IMR-90 (cell line): ENCODE measurements around the gene PCDH1. TPM values are rescaled to one million over a fixed set of nuclear protein-coding genes. Genes with fewer than 3 reads are reported as not detected.

Source experiments
- ATAC-seq: fragments of 200-7000 bp; cut with Tn5 transposase; 2 replicates; pipeline ENCODE4 v1.9.1; 2020; ENCODE audit warnings: low read depth, mild to moderate bottlenecking, moderate library complexity
- BruUV-seq: library from RNA; stranded (reverse); fragments of 400-500 nt; replicated peaks from 2 replicates; lab custom pipeline; 2021; lab: Mats Ljungman, UMichigan
- CTCF ChIA-PET: fragments of 300-600 bp; formaldehyde crosslinking; extraction: SDS; loops from one replicate; lab custom pipeline; 2021; ENCODE audit warnings: antibody characterized with exemption; lab: Yijun Ruan, JAX
- POLR2A ChIA-PET: fragments of 300-600 bp; sonication (Branson Sonifier 250); formaldehyde crosslinking; loops from one replicate; lab custom pipeline; 2022; ENCODE audit warnings: antibody characterized with exemption; ENCODE audit not compliant: unreplicated experiment; lab: Charles Lee
- DNase-seq: peaks from one replicate; pipeline ENCODE4 v3.0.0; 2013
- H2AFZ ChIP-seq: replicated peaks from 2 replicates; pipeline ENCODE3; 2013; ENCODE audit warnings: low read length, mild to moderate bottlenecking; ENCODE audit not compliant: poor library complexity
- H2AK5ac ChIP-seq: 2 replicates; pipeline ENCODE4 v1.6.1; 2013; ENCODE audit warnings: low read depth, low read length, inconsistent platforms
- H2AK9ac ChIP-seq: replicated peaks from 2 replicates; pipeline ENCODE3; 2013; ENCODE audit warnings: mild to moderate bottlenecking, low read depth, low read length, moderate library complexity; ENCODE audit not compliant: poor library complexity
- H2BK120ac ChIP-seq: 2 replicates; pipeline ENCODE4 v1.6.1; 2013; ENCODE audit warnings: low read depth, low read length, inconsistent platforms
- H2BK15ac ChIP-seq: 3 replicates; pipeline ENCODE4 v1.6.1; 2013; ENCODE audit warnings: low read depth, low read length, inconsistent platforms
- H2BK20ac ChIP-seq: 2 replicates; pipeline ENCODE4 v1.6.1; 2013; ENCODE audit warnings: low read depth, mild to moderate bottlenecking, inconsistent platforms, low read length, moderate library complexity
- H2BK5ac ChIP-seq: 2 replicates; pipeline ENCODE4 v1.6.1; 2013; ENCODE audit warnings: mild to moderate bottlenecking, low read depth, low read length, inconsistent platforms; ENCODE audit not compliant: poor library complexity, severe bottlenecking
- H3K14ac ChIP-seq: replicated peaks from 2 replicates; pipeline ENCODE4 v1.6.1; 2013; ENCODE audit warnings: low read depth, low read length, inconsistent platforms
- H3K18ac ChIP-seq: 2 replicates; pipeline ENCODE4 v1.6.1; 2013; ENCODE audit warnings: low read depth, low read length, control low read depth
- H3K23ac ChIP-seq: 2 replicates; pipeline ENCODE4 v1.6.1; 2013; ENCODE audit warnings: low read depth, low read length, inconsistent platforms
- H3K27ac ChIP-seq: 2 replicates; pipeline ENCODE4 v1.5.1; 2013; ENCODE audit warnings: mild to moderate bottlenecking, control low read depth, low read length; ENCODE audit not compliant: insufficient read depth
- H3K27me3 ChIP-seq: 2 replicates; pipeline ENCODE4 v1.6.1; 2013; ENCODE audit warnings: low read length; ENCODE audit not compliant: control insufficient read depth, insufficient read depth
- H3K36me3 ChIP-seq: 2 replicates; pipeline ENCODE4 v1.6.1; 2013; ENCODE audit warnings: low read length, mixed read lengths; ENCODE audit not compliant: control insufficient read depth, insufficient read depth
- H3K4ac ChIP-seq: 2 replicates; pipeline ENCODE4 v1.6.1; 2013; ENCODE audit warnings: low read depth, low read length, inconsistent platforms
- H3K4me1 ChIP-seq: 2 replicates; pipeline ENCODE4 v1.6.1; 2013; ENCODE audit warnings: low read length, mixed read lengths; ENCODE audit not compliant: control insufficient read depth, insufficient read depth
- H3K4me2 ChIP-seq: 2 replicates; pipeline ENCODE4 v1.6.1; 2013; ENCODE audit warnings: low read depth, mild to moderate bottlenecking, control low read depth, low read length, moderate library complexity
- H3K4me3 ChIP-seq: 2 replicates; pipeline ENCODE4 v1.5.1; 2013; ENCODE audit warnings: low read depth, mild to moderate bottlenecking, control low read depth, low read length, moderate library complexity; ENCODE audit not compliant: insufficient read depth
- H3K56ac ChIP-seq: 2 replicates; pipeline ENCODE4 v1.6.1; 2013; ENCODE audit warnings: low read length, inconsistent platforms; ENCODE audit not compliant: insufficient read depth; ENCODE audit errors: extremely low read depth
- H3K79me1 ChIP-seq, 2 experiments: 2 replicates each; pipeline ENCODE4 v1.6.1; 2013; ENCODE audit warnings: low read length in 2 of 2, inconsistent platforms in 1 of 2, low read depth in 1 of 2
- H3K9ac ChIP-seq: 2 replicates; pipeline ENCODE4 v1.6.1; 2013; ENCODE audit warnings: low read depth, low read length, control low read depth
- H3K9me1 ChIP-seq: 2 replicates; pipeline ENCODE4 v1.6.1; 2013; ENCODE audit warnings: low read length, inconsistent platforms; ENCODE audit not compliant: insufficient read depth
- H3K9me3 ChIP-seq: 2 replicates; pipeline ENCODE4 v1.6.1; 2013; ENCODE audit warnings: low read length; ENCODE audit not compliant: control insufficient read depth, insufficient read depth
- H4K20me1 ChIP-seq: 2 replicates; pipeline ENCODE4 v1.6.1; 2013; ENCODE audit warnings: low read length, inconsistent platforms; ENCODE audit not compliant: insufficient read depth
- H4K5ac ChIP-seq: 2 replicates; pipeline ENCODE4 v1.6.1; 2013; ENCODE audit warnings: mild to moderate bottlenecking, low read depth, low read length, control low read depth
- H4K8ac ChIP-seq, 2 experiments: 2 replicates each; pipeline ENCODE4 v1.6.1; 2013; ENCODE audit warnings: low read depth in 2 of 2, low read length in 2 of 2, control low read depth in 1 of 2, inconsistent platforms in 1 of 2
- H4K91ac ChIP-seq: 2 replicates; pipeline ENCODE4 v1.6.1; 2013; ENCODE audit warnings: low read depth, low read length, inconsistent platforms; ENCODE audit not compliant: insufficient read depth
- CEBPB ChIP-seq: IDR thresholded peaks from 2 replicates; pipeline ENCODE4 v1.6.1; 2012; ENCODE audit warnings: low read depth, low read length, improper control_type of control experiment
- CHD1 ChIP-seq: IDR thresholded peaks from 2 replicates; pipeline ENCODE4 v1.6.1; 2012; ENCODE audit warnings: low read depth, low read length, improper control_type of control experiment
- MAFK ChIP-seq: IDR thresholded peaks from 2 replicates; pipeline ENCODE4 v1.6.1; 2012; ENCODE audit warnings: low read depth, low read length, improper control_type of control experiment
- MAZ ChIP-seq: IDR thresholded peaks from 2 replicates; pipeline ENCODE4 v1.6.1; 2012; ENCODE audit warnings: low read depth, mild to moderate bottlenecking, low read length, improper control_type of control experiment, moderate library complexity, borderline replicate concordance
- MXI1 ChIP-seq: IDR thresholded peaks from 2 replicates; pipeline ENCODE4 v1.6.1; 2012; ENCODE audit warnings: low read depth, mild to moderate bottlenecking, low read length, moderate library complexity, borderline replicate concordance
- SMC3 ChIP-seq: fragments of 150-350 bp; IDR thresholded peaks from 2 replicates; pipeline ENCODE4 v1.6.1; 2016; ENCODE audit warnings: low read depth, mild to moderate bottlenecking, antibody characterized with exemption, low read length, moderate library complexity
- WGBS, 2 experiments: methylation state at CpG; one replicate each; pipeline versions ENCODE4 v1.1.5 to v1.1.7; 2013; ENCODE audit warnings: missing lambda C conversion rate in 2 of 2; ENCODE audit not compliant: insufficient read length in 1 of 2; ENCODE audit errors: extremely low coverage in 2 of 2; 5-methylcytosine and 5-hydroxymethylcytosine counted together
- dilution Hi-C: fragments of 300-500 bp; cut with HindIII; formaldehyde crosslinking; loops from one replicate; pipeline ENCODE4 v1.14.3; 2018; ENCODE audit warnings: low sequenced_read_pairs; ENCODE audit not compliant: unreplicated experiment
- in situ Hi-C: fragments of 300-500 bp; cut with MboI; formaldehyde crosslinking; loops from 3 replicates; pipeline ENCODE4 v1.14.3; 2019; ENCODE audit warnings: low sequenced_read_pairs, inconsistent platforms, mixed read lengths
- intact Hi-C: fragments of 100-400 bp; cut with micrococcal nuclease; formaldehyde crosslinking; loops from 2 replicates; pipeline ENCODE4 v1.10.0; 2022
- polyA plus RNA-seq, 3 experiments: library from polyadenylated mRNA; depleted of rRNA; stranded (reverse); fragments of >200 nt; gene quantifications; 2 replicates each; pipeline ENCODE4 v1.2.3, GENCODE V29; 2012; ENCODE audit warnings: low replicate concordance in 1 of 3
- total RNA-seq: library from RNA; depleted of rRNA; stranded (reverse); fragments of >200 nt; gene quantifications from 2 replicates; pipeline ENCODE4 v1.2.3, GENCODE V29; 2012
- TF ChIP-seq, protein P1 (sequence below): fragments of 150-350 bp; IDR thresholded peaks from 2 replicates; pipeline ENCODE4 v1.6.1; 2016; ENCODE audit warnings: low read depth, mild to moderate bottlenecking, low read length, moderate library complexity, borderline replicate concordance
- TF ChIP-seq, protein P2 (sequence below): fragments of 150-350 bp; IDR thresholded peaks from 2 replicates; pipeline ENCODE4 v1.6.1; 2017; ENCODE audit warnings: mild to moderate bottlenecking, antibody characterized with exemption, low read length, low read depth
- TF ChIP-seq, protein P3 (sequence below): conservative IDR thresholded peaks from 2 replicates; pipeline ENCODE4 v1.5.1; 2012; ENCODE audit warnings: mild to moderate bottlenecking, low read depth, low read length, improper control_type of control experiment

The PCDH1 gene
- total and polyA plus RNA-seq, 2 of the 4 experiments (the other 2 are of a cell fraction): 0.74 to 0.90 TPM

DNA sequence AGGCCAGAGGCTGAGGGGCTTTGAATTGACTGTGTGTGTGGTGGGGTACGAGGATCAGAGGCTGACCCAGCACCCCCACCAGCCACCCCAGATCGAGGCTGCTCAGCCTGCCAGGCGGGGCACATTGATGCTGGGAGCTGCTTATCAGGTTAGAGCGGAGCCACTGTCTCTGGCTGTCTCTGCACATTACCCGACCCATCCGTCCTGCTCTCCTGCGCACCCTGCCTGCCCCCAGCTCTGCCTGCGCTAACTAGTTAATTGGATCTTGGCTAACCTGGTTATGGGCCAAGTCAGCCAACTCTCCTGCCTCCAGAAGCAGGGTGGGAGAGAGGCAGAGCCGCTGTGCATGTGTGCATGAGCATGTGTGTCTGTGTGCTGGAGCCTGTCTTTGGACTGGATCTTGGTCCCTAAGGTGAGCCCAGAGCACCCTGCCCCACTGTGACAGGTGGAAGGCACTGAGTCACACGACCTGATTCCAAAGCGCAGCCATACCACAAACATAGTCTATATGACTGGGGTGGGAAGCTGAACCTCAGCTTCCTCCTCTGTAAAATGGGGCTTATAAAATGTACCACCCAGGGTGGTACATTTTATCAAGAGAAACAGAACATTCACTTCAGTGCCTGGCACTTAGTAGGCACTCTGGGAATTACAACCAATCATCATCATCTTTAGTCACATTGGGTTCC lies 39.7 kb downstream of the PCDH1 start:
- CTCF ChIA-PET: no interaction called here
- Histone ChIP-seq H3K23ac (no peak overlapping the region), H3K9ac (no peak overlapping the region), H2AK5ac (peak overlapping the region; percentile 13; the same call in 1 of the 2 replicates), H3K36me3 (no peaks in the 10 kb centered on the region), H3K27me3 (peaks cover 3% of the 10 kb centered on the region; the same call in 1 of the 2 replicates), H2BK120ac (no peak overlapping the region), H3K14ac (no peak overlapping the region), H2BK5ac (no peak overlapping the region), H4K20me1 (no peaks in the 10 kb centered on the region), H3K4ac (peak overlapping the region; percentile 12; the same call in 1 of the 2 replicates), H3K27ac (no peak overlapping the region), H3K18ac (no peak overlapping the region), H2BK15ac (no peak overlapping the region; the same call in 2 of the 3 replicates), H4K5ac (no peak overlapping the region), H2BK20ac (no peak overlapping the region), H3K79me1 (no peaks in the 10 kb centered on the region), H4K91ac (no peak overlapping the region), H3K56ac (no peak overlapping the region), H4K8ac (no peak overlapping the region), H3K9me1 (peaks cover 27% of the 10 kb centered on the region), H2AFZ (peak overlapping the region; percentile 44), H3K4me1 (peaks cover 22% of the 10 kb centered on the region), H3K4me2 (no peak overlapping the region), H3K4me3 (no peak overlapping the region), H2AK9ac (no peak overlapping the region), H3K9me3 (no peaks in the 10 kb centered on the region)
- ATAC-seq: no peak
- no TSS peak for BruUV-seq
- WGBS, 2 experiments: 56% methylated on average over 3 of the region's 11 CpGs; no CpG with 5 or more reads in 1 of the 2 experiments
- TF ChIP-seq CHD1 (no peak), MAFK (no peak), CEBPB (no peak), MAZ (no peak), MXI1 (no peak), SMC3 (no peak)
- TF ChIP-seq, protein P1, sequence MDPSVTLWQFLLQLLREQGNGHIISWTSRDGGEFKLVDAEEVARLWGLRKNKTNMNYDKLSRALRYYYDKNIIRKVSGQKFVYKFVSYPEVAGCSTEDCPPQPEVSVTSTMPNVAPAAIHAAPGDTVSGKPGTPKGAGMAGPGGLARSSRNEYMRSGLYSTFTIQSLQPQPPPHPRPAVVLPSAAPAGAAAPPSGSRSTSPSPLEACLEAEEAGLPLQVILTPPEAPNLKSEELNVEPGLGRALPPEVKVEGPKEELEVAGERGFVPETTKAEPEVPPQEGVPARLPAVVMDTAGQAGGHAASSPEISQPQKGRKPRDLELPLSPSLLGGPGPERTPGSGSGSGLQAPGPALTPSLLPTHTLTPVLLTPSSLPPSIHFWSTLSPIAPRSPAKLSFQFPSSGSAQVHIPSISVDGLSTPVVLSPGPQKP: no peak
- TF ChIP-seq, protein P2, sequence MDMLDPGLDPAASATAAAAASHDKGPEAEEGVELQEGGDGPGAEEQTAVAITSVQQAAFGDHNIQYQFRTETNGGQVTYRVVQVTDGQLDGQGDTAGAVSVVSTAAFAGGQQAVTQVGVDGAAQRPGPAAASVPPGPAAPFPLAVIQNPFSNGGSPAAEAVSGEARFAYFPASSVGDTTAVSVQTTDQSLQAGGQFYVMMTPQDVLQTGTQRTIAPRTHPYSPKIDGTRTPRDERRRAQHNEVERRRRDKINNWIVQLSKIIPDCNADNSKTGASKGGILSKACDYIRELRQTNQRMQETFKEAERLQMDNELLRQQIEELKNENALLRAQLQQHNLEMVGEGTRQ: no peak
- TF ChIP-seq, protein P3, sequence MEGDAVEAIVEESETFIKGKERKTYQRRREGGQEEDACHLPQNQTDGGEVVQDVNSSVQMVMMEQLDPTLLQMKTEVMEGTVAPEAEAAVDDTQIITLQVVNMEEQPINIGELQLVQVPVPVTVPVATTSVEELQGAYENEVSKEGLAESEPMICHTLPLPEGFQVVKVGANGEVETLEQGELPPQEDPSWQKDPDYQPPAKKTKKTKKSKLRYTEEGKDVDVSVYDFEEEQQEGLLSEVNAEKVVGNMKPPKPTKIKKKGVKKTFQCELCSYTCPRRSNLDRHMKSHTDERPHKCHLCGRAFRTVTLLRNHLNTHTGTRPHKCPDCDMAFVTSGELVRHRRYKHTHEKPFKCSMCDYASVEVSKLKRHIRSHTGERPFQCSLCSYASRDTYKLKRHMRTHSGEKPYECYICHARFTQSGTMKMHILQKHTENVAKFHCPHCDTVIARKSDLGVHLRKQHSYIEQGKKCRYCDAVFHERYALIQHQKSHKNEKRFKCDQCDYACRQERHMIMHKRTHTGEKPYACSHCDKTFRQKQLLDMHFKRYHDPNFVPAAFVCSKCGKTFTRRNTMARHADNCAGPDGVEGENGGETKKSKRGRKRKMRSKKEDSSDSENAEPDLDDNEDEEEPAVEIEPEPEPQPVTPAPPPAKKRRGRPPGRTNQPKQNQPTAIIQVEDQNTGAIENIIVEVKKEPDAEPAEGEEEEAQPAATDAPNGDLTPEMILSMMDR: no peak
- POLR2A ChIA-PET: no interaction called here
- no peak for DNase-seq
- in situ Hi-C loops: no loop called here
- intact Hi-C loops: no loop called here
- dilution Hi-C loops: no loop called here
